HG02852 (cell line): ENCODE measurements around the gene TOR4A.

Source experiments
- ATAC-seq: cut with Tn5 transposase; IDR thresholded peaks from one replicate; pipeline ENCODE4 v1.9.1; 2021; ENCODE audit warnings: mild to moderate bottlenecking, moderate library complexity; ENCODE audit not compliant: unreplicated experiment

Gene TOR4A

GRCh38 chr9:137304383-137305059 lies 27.0 kb downstream of the TOR4A start:
- ATAC-seq, result no peak

DNA sequence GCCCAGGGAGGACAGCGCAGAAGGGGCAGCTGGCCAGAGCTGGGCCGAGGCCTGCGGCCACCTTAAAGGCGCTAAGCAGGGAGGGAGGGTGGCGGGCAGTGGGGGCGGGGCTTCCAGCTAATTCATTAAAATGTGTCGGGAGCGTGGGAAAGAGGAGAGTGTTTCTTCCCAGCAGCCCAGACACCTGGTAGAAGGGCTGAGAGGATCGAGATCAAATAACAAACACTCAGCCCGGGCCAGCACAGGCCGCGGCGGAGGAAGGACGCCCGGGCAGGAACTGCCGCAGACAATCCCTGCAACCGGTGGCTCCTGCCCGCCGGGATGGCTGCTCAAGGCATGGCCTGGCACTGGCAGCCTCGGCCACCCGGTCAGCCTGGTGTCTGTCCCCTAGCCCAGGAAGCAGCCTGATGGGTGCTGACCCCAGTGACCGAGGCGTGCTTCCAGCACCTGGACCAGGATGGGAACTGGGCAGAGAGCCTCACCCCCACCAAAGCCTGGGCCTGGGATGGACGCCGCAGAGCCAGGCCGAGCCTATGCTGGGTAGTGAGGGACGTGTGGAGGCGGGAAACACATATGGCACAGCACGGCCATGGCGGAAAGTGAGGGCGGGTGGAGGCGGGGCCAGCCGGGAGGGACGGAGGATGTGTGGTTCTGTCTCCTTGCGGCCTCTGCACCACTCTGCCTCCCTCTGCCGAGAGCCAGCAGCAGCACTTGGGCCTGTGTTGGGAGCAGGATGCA lies 27.7 kb downstream of the TOR4A start:
- no peak for ATAC-seq

GRCh38 chr9:137305798-137306065 lies 28.2 kb downstream of the TOR4A start:
- ATAC-seq, result no peak

DNA sequence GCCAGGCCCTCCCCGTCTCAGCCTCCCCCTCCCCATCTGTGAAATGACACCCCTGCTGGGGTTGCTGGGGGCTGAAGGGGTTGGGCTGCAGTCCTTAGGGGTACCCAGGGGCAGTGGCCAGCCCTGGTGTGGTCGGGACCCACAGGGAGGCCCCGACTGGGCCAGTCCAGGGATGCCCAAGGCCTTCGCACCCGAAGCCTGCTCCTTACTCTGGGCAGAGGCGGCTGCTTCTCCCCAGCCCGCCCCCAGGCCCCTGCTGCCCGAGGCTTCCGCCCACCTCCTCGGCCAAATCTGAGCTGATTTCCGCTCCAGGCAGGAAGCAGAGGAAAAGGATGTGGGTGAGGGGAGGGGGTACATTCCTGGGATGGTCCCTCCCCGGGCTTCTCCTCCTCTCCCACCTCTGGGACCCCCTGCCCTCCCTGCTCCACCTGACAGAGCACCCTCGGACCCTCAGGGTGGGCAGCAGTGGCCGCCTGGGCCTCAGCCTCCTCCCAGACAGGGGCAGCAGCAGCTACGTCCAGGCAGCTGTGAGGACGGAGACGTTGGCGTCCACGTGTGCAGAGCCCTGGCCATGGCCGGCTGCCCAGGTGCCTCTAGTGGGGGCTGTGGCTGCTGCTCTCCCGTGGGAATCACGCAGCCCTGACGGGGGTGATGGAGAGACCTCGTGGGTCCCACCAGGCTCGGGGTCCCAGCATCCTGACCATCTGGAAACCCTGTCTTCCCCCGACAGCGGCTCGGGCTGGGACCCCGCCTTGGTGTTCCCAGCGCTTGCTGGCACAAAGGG lies 28.7 kb downstream of the TOR4A start:
- ATAC-seq, result no peak

GRCh38 chr9:137306850-137307254 lies 29.3 kb downstream of the TOR4A start:
- no peak for ATAC-seq

- ATAC-seq, result no peak
Measured at GRCh38 chr9:137307255-137308056, 29.9 kb downstream of the TOR4A start.

DNA sequence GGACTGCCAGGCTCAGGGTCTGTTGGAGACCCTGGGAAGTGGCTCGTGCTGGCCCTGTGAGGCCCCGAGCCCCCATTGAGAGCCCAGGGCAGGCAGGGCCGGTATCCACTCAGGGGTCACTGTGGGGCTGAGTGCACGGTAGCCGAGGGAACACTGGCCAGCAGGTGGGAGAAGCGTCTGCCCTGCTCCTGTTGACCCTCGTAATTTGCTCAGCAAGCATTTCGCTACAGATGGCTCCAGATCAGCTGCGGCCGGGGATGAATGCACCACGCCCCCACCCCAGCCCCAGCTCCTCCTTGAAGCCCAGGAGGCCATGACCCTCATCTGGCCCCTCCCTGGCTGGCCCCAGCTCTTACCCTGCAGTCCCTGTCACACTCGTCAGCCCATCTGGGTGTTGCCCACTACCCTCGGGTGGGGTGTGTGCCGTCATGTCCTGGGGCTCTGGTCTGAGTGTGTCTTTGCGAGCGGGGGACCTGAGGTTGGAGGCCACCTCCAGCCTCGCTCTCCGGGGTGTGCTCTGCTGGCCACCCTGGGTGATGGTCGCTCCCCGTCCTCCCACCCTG lies 30.6 kb downstream of the TOR4A start:
- no peak for ATAC-seq

DNA sequence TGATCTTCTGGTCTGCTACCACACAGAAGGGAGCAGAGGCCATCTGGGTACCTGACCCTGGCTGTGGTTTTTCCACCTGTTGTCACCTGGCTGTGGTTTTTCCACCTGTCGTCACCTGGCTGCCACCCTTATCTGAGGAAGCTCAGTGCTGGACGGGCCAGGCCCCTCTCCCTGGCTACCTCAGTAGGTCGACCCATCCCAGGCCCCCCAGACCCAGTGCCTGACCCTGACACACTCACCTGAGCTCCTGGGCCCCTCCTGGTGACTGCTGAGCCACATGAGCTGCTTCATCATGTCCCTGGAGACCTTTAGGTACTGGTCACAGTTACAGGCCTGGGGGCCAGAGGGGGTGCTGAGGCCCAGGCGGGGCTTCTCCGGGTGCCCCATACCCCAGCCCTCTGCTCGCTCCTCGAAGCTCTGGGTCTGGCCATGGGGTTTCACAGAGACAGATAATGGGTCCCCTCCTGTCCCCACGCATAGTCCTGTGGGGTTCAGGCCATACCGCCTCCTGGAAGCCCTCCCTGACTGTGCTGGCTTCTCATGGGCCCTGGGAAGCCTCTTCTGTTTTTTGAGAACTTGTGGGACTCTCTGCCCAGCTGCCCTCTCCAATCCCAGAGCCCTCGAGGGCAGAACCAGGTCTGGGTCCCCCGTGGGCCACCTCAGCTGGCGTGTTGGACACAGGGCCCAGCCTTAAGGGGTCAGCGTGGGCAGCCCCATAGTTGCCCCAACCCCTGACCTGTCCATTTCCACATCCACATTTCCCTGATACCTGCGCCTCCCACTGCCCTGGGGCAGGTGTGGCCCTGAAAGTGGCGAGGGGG lies 32.1 kb downstream of the TOR4A start:
- ATAC-seq, result no peak

- no peak for ATAC-seq
Measured at GRCh38 chr9:137310189-137311052, 32.9 kb downstream of the TOR4A start.

DNA sequence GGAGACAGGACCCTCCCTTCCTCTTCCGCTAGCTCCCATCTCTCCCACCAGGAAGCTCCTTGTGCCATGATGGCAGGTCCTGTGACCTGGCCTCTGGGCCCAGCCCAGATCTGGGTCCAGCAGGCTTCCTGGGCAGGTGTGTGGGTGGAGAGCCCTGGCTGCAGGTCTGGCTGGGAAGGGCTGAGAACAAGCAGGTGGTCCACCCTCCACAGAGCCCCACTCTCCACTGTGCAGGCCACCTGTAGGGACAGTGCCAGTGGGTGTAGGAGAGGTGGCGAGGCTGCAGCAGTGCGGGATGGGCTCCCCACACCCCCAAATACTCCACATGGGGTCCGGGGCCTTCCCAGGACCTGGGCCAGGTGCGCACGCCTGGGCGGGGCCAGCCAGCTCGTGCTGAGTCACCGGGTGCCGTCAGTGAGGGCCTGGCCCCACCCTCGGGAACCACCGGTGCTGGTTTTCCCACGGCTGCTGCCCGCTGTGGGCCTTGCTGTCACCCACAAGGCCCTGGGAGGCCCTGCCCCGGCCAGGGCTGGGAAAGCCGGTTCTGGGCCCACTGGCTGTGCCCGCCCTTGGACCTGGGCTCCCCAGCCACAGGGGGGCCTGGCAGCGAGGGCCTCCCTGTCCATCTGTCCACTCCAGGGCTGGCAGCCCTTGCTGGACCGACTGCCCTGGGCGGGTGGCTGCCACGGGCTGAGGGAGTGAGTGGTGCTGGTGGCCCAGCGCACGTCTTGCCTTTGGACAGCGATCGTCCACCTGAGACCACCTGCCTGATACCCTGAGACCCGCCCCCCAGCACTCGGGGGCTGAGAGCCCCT lies 33.9 kb downstream of the TOR4A start:
- ATAC-seq, result no peak

GRCh38 chr9:137311986-137312851 lies 34.7 kb downstream of the TOR4A start:
- ATAC-seq, result no peak

DNA sequence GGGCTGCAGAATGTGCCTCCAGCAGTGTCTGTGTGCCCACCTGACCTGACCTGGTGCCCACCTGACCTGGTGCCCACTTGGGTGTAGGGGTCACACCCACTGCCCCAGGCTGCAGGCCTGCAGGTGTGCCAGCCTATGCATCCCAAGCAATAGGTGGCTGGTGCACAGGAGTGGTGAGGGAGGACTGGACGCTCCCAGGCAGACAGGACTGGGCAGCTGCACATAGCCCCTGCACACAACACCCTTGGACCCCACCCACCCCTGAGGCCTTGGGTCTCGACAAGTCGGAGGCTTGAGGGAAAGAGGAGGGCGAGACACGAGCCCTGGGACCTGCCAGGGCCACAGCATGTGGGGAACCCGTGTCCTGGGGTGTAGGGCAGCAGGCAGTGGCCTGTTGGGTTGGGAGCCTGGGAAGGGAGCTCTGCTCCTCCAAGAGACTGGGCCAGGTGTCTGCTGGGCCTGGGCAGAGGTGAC lies 35.4 kb downstream of the TOR4A start:
- ATAC-seq, result no peak

DNA sequence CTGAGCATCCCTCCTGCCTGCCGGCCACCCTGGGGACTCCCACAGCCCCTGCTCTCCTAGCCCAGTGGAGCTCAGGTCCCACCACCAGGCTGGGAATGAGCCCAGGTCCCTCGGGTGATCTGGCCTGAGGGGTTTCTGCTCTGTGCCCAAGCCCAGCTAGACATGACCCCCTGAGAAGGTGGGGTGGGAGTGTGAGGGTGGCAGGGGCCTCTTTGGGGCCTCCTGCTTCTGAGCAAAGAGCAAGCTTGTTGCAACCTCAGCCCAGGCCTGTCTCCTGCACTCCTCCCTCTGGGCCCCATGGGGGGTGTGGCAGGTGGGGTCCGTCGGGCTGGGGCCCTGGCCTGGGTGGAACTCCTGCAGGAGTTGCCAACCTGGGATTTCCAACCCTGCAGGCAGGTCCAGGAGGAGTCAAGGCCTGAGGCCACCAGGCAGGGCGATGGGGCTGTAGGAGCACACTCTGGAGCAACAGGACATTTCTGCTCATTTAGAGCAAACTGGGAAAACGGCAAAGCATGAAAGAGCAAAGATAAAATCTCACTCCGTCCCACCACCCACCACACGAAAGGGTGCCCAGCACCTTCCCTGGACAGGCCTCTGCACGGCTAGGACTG lies 35.9 kb downstream of the TOR4A start:
- no peak for ATAC-seq

- no peak for ATAC-seq
Measured at GRCh38 chr9:137313956-137314560, 36.5 kb downstream of the TOR4A start.

DNA sequence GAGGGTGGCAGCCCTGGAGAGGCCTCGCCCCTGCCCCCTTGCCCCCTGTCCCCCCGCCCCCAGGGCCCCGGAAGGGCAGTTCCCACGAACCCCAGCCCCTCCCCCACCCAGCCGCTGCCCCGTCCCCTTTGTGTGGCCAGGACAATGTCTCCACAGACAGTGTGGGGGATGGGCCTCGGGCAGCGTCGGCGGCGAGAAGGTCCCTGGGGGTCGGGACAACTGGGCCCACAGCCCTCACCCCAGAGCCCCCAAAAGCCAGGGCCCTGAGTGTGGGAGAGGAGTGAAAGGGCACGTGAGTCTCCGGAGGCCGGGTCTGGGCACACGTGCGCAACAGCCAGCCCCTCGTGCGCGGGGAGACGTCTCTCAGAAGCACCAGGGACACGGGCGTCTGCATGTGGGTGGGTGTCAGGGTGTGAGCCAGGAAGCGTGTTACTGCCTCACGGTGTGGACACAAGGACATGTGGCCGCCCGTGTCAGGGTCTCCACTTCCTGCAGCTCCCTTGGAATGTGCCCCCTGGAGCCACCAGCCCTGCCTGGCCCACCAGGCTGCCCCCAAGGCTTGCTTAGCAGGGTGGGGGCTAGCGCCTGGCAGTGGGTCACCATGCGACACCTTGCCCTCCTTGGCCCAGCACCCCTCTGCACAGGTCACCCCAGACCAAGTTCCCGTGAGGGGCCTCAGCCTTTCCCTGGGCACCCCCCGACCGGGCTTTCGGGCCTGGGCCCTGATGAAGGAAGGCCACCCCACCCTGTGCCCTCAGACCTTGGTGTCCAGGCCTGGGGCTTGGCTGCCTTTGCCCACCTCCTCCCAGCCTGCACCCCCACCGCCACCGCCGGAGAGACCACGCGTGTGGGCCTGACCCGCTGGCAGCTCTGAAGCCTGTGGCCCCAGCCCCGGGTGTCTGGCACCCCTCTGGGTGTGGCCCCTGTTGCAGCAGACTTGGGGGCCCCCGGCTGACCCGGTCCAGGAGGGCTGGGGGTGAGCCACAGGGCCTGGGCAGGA lies 37.3 kb downstream of the TOR4A start:
- ATAC-seq, result no peak
